ENCODE results near the gene TLL1. TPM values are rescaled to one million over a fixed set of nuclear protein-coding genes. Genes with fewer than 3 reads are reported as not detected.

TLL1 gene
- polyA plus RNA-seq, 6 donors from 2014 or later = not detected

- Mint-ChIP-seq H3K9me3 (peaks cover 0 to 2% (median 0%) of the 10 kb centered on the region in 7 donors), H3K4me1 (no peaks in the 10 kb centered on the region), H3K36me3 (no peaks in the 10 kb centered on the region), H3K4me3 (no peak overlapping the region), H3K27ac (no peak overlapping the region), H3K27me3 (no peaks in the 10 kb centered on the region)
- ATAC-seq (ENCODE audit: low read depth in 2 of 2) = no peak
- no peak for DNase-seq
Observed at GRCh38 chr4:165921546-165921945, 48.5 kb downstream of the TLL1 start.

GRCh38 chr4:165922747-165923146 lies 49.7 kb downstream of the TLL1 start:
- Mint-ChIP-seq H3K27me3 (no peaks in the 10 kb centered on the region), H3K27ac (no peak overlapping the region), H3K4me3 (no peak overlapping the region), H3K36me3 (no peaks in the 10 kb centered on the region), H3K4me1 (no peaks in the 10 kb centered on the region), H3K9me3 (peaks cover 0 to 2% (median 0%) of the 10 kb centered on the region in 7 donors)
- DNase-seq = no peak
- ATAC-seq (ENCODE audit: low read depth in 2 of 2) = no peak

DNA sequence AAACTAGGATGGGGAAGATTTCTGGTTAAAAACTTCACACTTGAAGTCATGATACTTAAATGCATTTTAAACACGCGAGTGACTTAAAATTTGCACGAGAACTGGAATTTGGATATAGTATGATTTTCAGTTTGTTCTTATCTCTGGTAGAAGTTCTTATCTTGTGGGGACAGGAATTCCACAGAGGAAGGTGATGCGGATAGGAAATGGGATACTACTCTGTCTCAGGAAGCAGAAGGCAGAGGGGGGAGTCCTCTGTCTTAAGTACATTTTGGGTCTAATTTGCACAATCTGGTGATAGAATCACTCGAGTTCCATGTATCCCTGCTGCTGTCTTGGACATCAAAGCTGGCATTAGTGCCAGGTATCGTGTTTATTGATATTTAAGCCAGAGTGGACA lies 53.3 kb downstream of the TLL1 start:
- Mint-ChIP-seq H3K4me1 (no peaks in the 10 kb centered on the region), H3K27me3 (no peaks in the 10 kb centered on the region), H3K4me3 (no peak overlapping the region), H3K9me3 (no peaks in the 10 kb centered on the region), H3K27ac (no peak overlapping the region), H3K36me3 (no peaks in the 10 kb centered on the region)
- ATAC-seq (ENCODE audit: low read depth in 2 of 2) (no peak), DNase-seq (no peak)

GRCh38 chr4:165927366-165927765 lies 54.3 kb downstream of the TLL1 start:
- H3K27ac Mint-ChIP-seq = no peak overlapping the region
- no peak for ATAC-seq (ENCODE audit: low read depth in 2 of 2)
- no peaks in the 10 kb centered on the region for H3K27me3 Mint-ChIP-seq
- no peaks in the 10 kb centered on the region for H3K4me1 Mint-ChIP-seq
- H3K36me3 Mint-ChIP-seq = no peaks in the 10 kb centered on the region
- no peak for DNase-seq
- no peaks in the 10 kb centered on the region for H3K9me3 Mint-ChIP-seq
- no peak overlapping the region for H3K4me3 Mint-ChIP-seq

DNA sequence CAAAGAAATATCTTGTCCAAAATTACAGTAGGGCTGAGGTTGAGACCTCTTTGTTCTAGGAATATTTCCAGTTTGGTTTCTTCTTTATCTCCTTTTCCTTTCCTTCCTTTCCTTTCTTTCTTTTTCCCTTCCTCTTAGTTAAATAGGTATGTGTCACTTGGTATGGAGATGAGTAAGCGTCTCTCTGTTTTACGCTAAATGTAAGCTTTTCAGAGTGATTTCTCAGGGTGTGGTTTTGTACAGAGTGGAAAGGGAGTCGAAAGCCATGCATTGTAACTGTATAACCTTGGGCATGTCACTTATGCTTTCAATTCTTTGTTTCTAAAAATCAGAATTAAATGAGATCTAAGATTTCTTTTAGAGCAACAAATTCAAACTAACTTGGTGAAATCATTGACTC lies 54.8 kb downstream of the TLL1 start:
- no peak overlapping the region for H3K4me3 Mint-ChIP-seq
- ATAC-seq (ENCODE audit: low read depth in 2 of 2) (no peak), DNase-seq (no peak)
- no peaks in the 10 kb centered on the region for H3K27me3 Mint-ChIP-seq
- no peaks in the 10 kb centered on the region for H3K4me1 Mint-ChIP-seq
- no peaks in the 10 kb centered on the region for H3K36me3 Mint-ChIP-seq
- H3K27ac Mint-ChIP-seq = no peak overlapping the region
- no peaks in the 10 kb centered on the region for H3K9me3 Mint-ChIP-seq

GRCh38 chr4:165928601-165929000 lies 55.6 kb downstream of the TLL1 start:
- no peaks in the 10 kb centered on the region for H3K9me3 Mint-ChIP-seq
- H3K4me1 Mint-ChIP-seq = no peaks in the 10 kb centered on the region
- no peaks in the 10 kb centered on the region for H3K27me3 Mint-ChIP-seq
- ATAC-seq (ENCODE audit: low read depth in 2 of 2) (no peak), DNase-seq (no peak)
- H3K4me3 Mint-ChIP-seq = no peak overlapping the region
- H3K27ac Mint-ChIP-seq = no peak overlapping the region
- H3K36me3 Mint-ChIP-seq = no peaks in the 10 kb centered on the region

GRCh38 chr4:165929662-165930061 lies 56.6 kb downstream of the TLL1 start:
- Mint-ChIP-seq H3K27ac (no peak overlapping the region), H3K9me3 (no peaks in the 10 kb centered on the region), H3K27me3 (no peaks in the 10 kb centered on the region), H3K4me1 (no peaks in the 10 kb centered on the region), H3K4me3 (no peak overlapping the region), H3K36me3 (no peaks in the 10 kb centered on the region)
- DNase-seq (no peak), ATAC-seq (ENCODE audit: low read depth in 2 of 2) (no peak)

- Mint-ChIP-seq H3K4me1 (no peaks in the 10 kb centered on the region), H3K36me3 (no peaks in the 10 kb centered on the region), H3K4me3 (no peak overlapping the region), H3K27ac (no peak overlapping the region), H3K9me3 (no peaks in the 10 kb centered on the region), H3K27me3 (no peaks in the 10 kb centered on the region)
- DNase-seq (no peak), ATAC-seq (ENCODE audit: low read depth in 2 of 2) (no peak)
Observed at GRCh38 chr4:165931741-165932140, 58.7 kb downstream of the TLL1 start.

DNA sequence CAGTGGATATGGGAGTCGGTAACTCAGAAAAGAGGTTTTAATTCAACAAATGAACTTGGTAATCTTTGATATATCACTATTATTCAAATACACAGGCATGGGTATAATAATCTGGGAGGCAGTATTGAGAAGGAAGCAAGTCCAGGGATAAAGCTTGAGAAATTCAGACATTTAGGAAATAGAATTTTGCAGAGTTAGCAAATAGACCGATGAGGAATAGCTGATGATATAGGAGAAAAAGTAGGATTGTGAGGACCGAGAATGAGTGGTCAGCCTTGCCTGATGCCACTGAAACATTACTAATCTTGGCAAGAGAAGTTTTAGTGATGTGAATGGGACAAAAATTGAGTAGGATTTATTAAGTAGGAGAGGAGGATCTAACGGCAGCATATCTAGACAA lies 71.9 kb downstream of the TLL1 start:
- DNase-seq = no peak
- no peaks in the 10 kb centered on the region for H3K27me3 Mint-ChIP-seq
- no peak for ATAC-seq (ENCODE audit: low read depth in 2 of 2)
- no peak overlapping the region for H3K4me3 Mint-ChIP-seq
- H3K27ac Mint-ChIP-seq = no peak overlapping the region
- H3K36me3 Mint-ChIP-seq = no peaks in the 10 kb centered on the region
- H3K4me1 Mint-ChIP-seq = no peaks in the 10 kb centered on the region
- H3K9me3 Mint-ChIP-seq = peaks cover 0 to 20% (median 3%) of the 10 kb centered on the region in 7 donors

DNA sequence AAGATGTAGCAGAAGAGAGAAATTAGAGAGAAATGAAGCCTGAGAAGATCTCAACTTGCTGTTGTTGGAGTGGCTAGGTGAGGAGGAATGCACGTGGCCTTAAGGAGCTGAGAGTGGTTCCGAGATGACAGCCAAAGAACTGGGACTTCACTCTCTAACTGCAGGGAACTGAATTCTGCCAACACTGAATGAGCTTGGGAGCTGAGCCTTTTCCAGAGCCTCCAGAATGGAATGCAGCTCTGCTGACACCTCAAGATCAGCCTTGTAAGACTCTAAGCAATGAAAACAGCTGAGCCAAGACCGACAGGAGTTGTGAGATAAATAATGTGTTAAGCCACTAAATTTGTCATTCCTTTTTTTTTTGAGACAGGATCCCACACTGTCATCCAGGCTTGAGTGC lies 73.0 kb downstream of the TLL1 start:
- H3K27me3 Mint-ChIP-seq = no peaks in the 10 kb centered on the region
- H3K36me3 Mint-ChIP-seq = no peaks in the 10 kb centered on the region
- H3K4me1 Mint-ChIP-seq = no peaks in the 10 kb centered on the region
- ATAC-seq (ENCODE audit: low read depth in 2 of 2) (no peak), DNase-seq (no peak)
- H3K27ac Mint-ChIP-seq = no peak overlapping the region
- H3K4me3 Mint-ChIP-seq = no peak overlapping the region
- H3K9me3 Mint-ChIP-seq = peaks cover 0 to 20% (median 3%) of the 10 kb centered on the region in 7 donors

DNA sequence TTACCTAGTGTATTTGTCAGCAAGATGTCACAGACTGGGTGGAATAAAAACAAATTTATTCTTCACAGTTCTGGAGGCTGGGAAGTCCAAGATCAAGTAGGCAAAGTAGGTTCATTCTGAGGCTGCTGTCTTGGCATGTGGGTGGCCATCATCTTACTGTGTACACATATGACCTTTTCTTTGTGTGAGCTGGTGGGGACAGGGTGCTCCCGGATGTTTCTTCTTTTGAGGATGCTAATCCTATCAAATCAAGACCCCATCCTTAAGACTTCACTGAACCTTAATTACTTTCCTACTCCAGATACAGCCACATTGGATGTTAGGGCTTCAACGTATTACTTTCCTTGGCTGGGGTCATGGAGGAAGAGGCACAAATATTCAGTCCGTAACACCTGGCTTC lies 74.0 kb downstream of the TLL1 start:
- H3K36me3 Mint-ChIP-seq = no peaks in the 10 kb centered on the region
- no peak overlapping the region for H3K4me3 Mint-ChIP-seq
- H3K9me3 Mint-ChIP-seq = peaks cover 0 to 20% (median 3%) of the 10 kb centered on the region in 7 donors
- ATAC-seq (ENCODE audit: low read depth in 2 of 2) (no peak), DNase-seq (no peak)
- no peaks in the 10 kb centered on the region for H3K4me1 Mint-ChIP-seq
- no peak overlapping the region for H3K27ac Mint-ChIP-seq
- no peaks in the 10 kb centered on the region for H3K27me3 Mint-ChIP-seq

DNA sequence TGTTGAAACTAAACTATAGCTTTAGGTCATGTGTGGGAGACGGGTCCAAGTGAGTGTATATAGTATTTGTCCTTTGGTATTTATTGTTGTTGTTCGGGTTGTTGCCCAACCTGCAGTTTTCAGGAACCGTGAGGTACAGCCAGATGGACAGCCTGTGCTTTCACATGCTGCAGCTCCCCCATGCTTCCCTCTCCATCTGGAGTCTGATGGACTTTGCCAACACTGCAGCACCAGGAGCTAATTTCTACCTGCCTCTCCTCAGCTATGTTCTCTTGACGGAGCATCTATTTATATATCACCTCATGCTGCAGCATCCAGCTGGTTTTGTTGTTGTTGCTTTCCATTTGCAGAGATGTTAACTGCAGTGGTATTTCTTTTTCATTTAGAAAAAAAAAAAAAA lies 80.1 kb downstream of the TLL1 start:
- Mint-ChIP-seq H3K36me3 (no peaks in the 10 kb centered on the region), H3K4me3 (no peak overlapping the region), H3K27me3 (no peaks in the 10 kb centered on the region), H3K4me1 (no peaks in the 10 kb centered on the region), H3K9me3 (peaks cover 12 to 39% (median 19%) of the 10 kb centered on the region in 7 donors), H3K27ac (peak overlapping the region in 1 of 6 donors; percentile 72)
- DNase-seq (no peak), ATAC-seq (ENCODE audit: low read depth in 2 of 2) (no peak)

DNA sequence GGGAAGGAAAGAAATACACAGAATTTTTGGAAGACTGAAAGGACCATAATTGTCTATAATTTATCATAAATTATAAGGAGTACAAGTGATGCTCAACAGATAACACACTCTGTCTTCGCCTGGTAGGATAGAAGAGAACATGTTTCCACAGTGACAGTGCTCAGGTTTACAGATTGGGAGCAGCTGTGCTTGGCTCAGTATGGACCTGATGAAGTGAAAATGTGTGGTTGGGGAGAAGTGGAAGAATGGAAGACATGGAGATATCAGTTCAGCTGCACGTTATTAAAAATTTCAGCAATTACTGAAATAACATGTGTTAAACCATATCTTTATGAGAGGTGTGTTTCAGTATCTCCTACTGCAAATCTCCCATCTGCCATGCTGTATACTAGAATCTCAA lies 90.6 kb downstream of the TLL1 start:
- Mint-ChIP-seq H3K27ac (no peak overlapping the region), H3K4me3 (no peak overlapping the region), H3K36me3 (no peaks in the 10 kb centered on the region), H3K27me3 (no peaks in the 10 kb centered on the region), H3K9me3 (peaks cover 9 to 40% (median 18%) of the 10 kb centered on the region in 7 donors), H3K4me1 (no peaks in the 10 kb centered on the region)
- DNase-seq (no peak), ATAC-seq (ENCODE audit: low read depth in 2 of 2) (no peak)

GRCh38 chr4:165964591-165964990 lies 91.6 kb downstream of the TLL1 start:
- DNase-seq = no peak
- no peak overlapping the region for H3K4me3 Mint-ChIP-seq
- H3K9me3 Mint-ChIP-seq = peaks cover 9 to 40% (median 15%) of the 10 kb centered on the region in 7 donors
- no peak overlapping the region for H3K27ac Mint-ChIP-seq
- H3K4me1 Mint-ChIP-seq = no peaks in the 10 kb centered on the region
- H3K27me3 Mint-ChIP-seq = no peaks in the 10 kb centered on the region
- H3K36me3 Mint-ChIP-seq = no peaks in the 10 kb centered on the region
- ATAC-seq (ENCODE audit: low read depth in 2 of 2) = no peak

GRCh38 chr4:165965503-165965902 lies 92.5 kb downstream of the TLL1 start:
- Mint-ChIP-seq H3K27me3 (no peaks in the 10 kb centered on the region), H3K4me1 (no peaks in the 10 kb centered on the region), H3K36me3 (no peaks in the 10 kb centered on the region), H3K9me3 (peaks cover 7 to 35% (median 11%) of the 10 kb centered on the region in 7 donors), H3K27ac (no peak overlapping the region), H3K4me3 (no peak overlapping the region)
- no peak for DNase-seq
- no peak for ATAC-seq (ENCODE audit: low read depth in 2 of 2)

All from naive B cell (primary cell).